GM20000 (cell line): ENCODE results near the gene PLEKHH1.

ENCODE experiments used
- DNase-seq: peaks from one replicate; pipeline ENCODE4 v3.0.0; 2012; ENCODE audit warnings: low spot score
- TF ChIP-seq, protein P1 (sequence below): IDR thresholded peaks from 2 replicates; pipeline ENCODE4 v1.5.1; 2012; ENCODE audit warnings: mild to moderate bottlenecking, control low read depth; ENCODE audit errors: extremely low read depth, missing control alignments

PLEKHH1 gene

GRCh38 chr14:67525389-67525788 is 7.7 kb upstream of the PLEKHH1 start:
- TF ChIP-seq, protein P1, sequence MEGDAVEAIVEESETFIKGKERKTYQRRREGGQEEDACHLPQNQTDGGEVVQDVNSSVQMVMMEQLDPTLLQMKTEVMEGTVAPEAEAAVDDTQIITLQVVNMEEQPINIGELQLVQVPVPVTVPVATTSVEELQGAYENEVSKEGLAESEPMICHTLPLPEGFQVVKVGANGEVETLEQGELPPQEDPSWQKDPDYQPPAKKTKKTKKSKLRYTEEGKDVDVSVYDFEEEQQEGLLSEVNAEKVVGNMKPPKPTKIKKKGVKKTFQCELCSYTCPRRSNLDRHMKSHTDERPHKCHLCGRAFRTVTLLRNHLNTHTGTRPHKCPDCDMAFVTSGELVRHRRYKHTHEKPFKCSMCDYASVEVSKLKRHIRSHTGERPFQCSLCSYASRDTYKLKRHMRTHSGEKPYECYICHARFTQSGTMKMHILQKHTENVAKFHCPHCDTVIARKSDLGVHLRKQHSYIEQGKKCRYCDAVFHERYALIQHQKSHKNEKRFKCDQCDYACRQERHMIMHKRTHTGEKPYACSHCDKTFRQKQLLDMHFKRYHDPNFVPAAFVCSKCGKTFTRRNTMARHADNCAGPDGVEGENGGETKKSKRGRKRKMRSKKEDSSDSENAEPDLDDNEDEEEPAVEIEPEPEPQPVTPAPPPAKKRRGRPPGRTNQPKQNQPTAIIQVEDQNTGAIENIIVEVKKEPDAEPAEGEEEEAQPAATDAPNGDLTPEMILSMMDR: no peak
- DNase-seq: no peak

DNA sequence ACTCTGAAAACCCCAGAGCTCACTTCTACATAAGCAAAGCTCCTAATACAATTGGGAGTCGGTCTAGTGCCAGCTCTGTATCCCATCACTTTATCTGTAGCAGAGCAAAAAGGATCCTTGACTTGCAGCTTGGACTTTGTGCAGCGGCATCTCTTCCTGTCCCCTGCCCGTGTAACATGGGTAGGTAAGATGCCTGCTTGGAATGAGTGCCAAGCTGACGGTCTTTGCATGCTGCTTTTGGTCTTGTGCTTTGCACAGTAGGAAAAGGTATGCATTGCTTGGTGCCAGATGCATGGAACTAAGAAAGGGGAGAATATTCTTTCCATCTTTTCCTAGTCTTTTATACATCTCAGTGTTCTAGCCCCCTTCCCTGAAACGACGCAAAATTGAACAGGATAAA is 6.9 kb upstream of the PLEKHH1 start:
- DNase-seq: no peak
- TF ChIP-seq, protein P1: no peak

- DNase-seq: peak; percentile 69
- TF ChIP-seq, protein P1: peak; percentile 50
Measured at GRCh38 chr14:67526676-67527459, 6.2 kb upstream of the PLEKHH1 start.

DNA sequence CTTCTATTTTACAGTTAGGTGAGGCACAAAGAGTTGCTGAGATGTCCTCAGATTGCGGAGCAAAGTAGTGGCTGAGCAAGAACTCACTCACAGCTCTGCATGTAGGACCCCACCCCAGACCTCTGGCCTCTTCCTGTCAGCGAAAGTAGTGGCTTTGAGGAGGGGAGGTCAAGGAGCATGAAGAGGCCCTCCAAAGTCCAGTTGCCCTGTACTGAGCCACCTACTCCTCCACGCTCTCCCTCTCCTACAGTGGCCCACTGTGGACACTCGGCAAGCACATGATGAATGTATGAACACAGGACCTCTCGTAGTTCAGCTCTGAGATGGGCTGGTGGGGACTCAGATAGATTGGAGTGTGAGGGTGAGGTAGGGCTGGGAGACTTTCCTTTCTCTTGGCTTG is 5.3 kb upstream of the PLEKHH1 start:
- no peak for DNase-seq
- TF ChIP-seq, protein P1: no peak

DNA sequence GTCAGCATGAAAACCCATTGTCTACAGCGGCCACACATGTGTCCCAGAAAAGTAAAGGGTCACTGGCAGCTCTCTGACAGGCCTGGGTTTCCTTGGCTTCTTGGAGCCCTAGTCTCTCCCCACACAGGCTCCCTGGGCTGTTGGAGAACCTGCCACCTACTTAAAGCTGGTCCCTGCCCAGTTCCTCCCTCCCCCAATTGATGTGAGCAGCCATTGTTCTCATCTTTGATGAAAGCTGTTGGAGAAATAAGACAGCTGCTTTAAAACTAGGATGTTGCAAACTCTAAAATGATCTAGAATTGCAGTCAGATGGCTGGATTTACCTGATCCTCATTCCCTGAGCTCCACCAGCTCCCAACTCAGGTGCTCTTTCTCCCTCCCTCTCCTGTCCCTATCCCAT is 4.8 kb upstream of the PLEKHH1 start:
- DNase-seq: no peak
- TF ChIP-seq, protein P1: no peak

- DNase-seq: no peak
Measured at GRCh38 chr14:67529947-67530935, 2.8 kb upstream of the PLEKHH1 start.

DNA sequence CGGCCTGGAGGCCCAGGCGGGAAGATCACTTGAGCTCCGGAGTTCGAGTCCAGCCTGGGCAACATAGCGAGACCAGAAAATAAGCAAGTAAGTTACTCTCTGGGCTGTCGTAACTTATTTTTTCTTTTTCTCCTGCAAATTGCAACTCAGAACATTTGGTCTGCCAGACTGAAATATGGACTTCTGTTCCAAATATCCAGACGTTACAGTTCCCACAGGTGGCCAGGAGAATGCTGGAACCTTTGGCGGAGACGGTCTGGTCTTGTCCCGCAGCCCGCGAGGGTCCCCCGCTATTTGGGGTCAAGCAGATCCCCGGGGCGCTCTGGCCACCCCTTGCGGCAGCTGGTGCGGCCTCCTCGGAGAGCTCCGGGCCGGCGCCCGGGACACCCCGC is 488 bp upstream of the PLEKHH1 start:
- DNase-seq: no peak
- TF ChIP-seq, protein P1: no peak

More at GRCh38 chr14:67529947-67530935, 2.8 kb upstream of the PLEKHH1 start:
- TF ChIP-seq, protein P1: no peak
